HT-29 (cell line): ENCODE measurements around the gene EXOC3L4. TPM values are rescaled to one million over a fixed set of nuclear protein-coding genes. Genes with fewer than 3 reads are reported as not detected.
"Not testable (repeated sequence)": the region's sequence is repeated elsewhere in the genome, so short reads cannot be mapped to it uniquely, and the experiment has no call there.

ENCODE experiments used
- DNase-seq: peaks from one replicate; pipeline ENCODE4 v3.0.0-alpha.2; 2015; ENCODE audit warnings: low spot score
- total RNA-seq: library from RNA; depleted of rRNA; stranded (reverse); fragments of >200 nt; shearing (Covaris generic); gene quantifications from 2 replicates; pipeline ENCODE4 v1.2.3, GENCODE V29; 2014; rRNA removed

Gene EXOC3L4
- 3.9 and 6.2 TPM in 2 replicates for total RNA-seq

DNA sequence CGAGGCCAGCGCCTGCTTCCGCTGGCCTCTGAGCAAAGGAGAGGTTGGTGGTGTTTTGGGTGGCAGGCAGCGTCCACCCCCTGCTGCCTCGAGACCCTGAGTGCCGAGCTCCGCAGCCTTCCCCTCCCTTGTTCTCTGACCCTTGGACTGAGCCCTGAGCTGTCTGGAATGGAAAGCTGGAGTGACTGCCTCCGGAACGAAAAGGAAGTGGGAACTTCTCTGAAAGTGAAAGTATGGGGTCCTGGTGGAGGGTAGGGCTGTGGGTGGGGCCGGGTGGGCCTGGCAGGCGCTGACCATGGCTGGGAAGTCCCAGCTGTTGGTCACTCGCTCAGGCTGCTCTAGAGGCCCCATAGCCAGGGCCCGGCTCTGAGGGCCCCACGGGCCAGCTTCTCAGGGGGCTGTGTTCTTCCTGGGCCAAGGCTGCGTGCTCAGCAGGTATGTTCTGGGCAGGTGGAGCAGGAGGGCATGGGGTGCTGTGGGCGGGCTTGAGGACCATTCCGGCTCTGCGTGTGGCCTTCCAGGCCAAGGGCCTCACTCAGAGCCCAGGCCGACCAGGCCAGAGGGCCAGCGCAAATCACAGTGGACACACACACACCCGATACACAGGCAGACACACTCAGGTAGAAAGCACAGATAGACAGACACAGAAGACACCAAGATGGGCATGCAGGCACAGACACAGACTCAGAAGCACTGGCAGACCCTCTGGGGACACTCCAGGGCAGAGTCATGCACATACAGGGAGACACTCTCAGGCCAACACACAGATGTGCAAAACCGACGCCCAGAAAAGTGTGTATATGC lies at the start of gene EXOC3L4:
Gene EXOC3L4 (plus strand): TSS at position 320 of the 804 bp plus-strand sequence. CDS start 5,495 bp downstream, outside the sequence.
- no peak for DNase-seq

DNA sequence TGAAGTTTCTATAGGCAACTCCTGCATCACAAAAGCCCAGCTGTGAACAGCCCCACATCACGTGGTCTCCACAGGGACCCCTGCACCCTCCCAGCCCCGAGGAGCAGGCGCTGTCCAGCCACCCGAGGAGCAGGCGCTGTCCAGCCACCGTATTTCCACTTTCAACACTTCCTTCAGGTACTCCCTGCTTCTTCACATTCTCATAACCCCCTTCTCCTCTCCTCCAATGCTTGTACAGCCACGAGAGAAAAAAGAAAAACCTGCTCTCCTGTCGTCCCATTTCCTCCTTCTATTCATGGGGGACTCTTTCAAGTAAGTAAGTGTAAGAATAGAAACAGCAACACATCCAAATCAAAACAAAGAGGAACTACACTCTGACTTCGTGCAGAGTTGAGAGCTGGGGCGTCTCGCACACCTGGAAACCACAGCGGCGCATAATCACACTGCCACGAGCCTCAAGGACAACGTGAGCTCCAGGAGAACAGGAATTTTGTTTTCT lies 49.1 kb upstream of the EXOC3L4 start:
- no peak for DNase-seq

DNA sequence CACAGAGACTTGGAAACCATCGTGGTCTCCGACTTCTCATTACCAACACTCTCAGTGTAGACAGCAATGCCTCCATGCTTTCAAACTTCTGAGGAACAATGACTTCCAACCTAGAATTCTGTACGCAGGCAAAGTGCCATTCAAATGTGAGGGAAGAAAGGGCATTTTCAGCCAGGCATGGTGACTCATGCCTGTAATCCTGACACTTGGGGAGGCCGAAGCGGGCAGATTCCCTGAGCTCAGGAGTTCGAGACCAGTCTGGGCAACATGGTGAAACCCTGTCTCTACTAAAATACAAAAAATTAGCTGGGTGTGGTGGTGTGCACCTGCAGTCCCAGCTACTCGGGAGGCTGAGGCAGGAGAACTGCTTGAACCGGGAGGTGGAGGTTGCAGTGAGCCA lies 47.1 kb upstream of the EXOC3L4 start:
- DNase-seq: not testable (repeated sequence)

DNA sequence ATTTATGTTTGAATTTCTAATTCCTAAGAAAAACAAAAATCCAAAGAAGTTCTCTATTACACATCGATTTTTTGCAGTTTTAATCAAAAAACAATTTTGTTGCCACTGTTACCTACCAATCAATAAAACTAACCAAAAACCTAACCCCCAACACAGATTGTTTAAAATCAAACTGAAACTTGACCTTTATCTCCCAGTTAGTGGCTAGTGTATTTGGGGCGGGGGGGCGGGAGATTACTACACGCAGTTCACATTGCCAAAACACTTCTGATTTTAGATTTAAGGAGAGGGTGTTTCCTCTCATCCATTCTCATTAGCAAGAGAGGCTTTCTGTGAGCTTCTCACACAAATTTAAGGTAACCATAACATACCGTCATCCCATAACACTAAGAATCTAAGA lies 43.6 kb upstream of the EXOC3L4 start:
- DNase-seq: no peak

DNA sequence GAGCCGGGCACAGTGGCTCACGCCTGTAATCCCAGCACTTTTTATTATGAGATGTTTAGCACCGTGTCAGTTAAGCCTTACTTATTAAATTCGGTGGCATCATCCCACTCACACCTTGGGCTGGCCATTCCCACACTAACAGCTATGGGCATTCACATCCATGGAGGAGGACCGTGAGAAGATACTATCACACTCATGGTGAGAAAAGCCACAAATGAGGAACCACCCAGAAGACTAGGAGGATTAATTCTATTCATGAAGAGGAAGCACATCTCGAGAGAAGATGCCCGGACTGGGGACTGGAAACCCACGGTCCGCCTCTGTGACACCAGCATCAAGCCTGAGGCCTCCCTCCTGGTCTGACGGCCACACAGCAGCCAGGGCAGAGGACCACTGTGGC lies 42.1 kb upstream of the EXOC3L4 start:
- no peak for DNase-seq

DNA sequence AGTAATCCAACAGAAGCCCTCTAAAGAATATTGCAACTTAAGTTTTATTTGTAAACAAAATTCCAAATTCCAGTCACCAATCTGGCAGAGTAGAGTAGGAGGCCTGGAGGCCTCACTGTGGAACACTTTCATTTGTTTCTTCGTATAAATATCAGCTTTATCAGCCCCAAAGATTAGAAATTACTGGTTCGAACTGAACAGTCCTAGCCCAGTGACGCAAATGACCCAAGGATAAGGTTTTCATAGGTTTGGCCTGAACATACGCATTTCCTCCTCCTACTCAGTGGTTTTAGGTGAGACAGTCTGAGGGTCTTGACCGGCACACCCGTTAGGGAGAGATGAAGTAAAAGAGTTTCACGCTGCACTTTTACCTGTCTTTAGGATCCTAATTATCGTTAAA lies 38.8 kb upstream of the EXOC3L4 start:
- no peak for DNase-seq

DNA sequence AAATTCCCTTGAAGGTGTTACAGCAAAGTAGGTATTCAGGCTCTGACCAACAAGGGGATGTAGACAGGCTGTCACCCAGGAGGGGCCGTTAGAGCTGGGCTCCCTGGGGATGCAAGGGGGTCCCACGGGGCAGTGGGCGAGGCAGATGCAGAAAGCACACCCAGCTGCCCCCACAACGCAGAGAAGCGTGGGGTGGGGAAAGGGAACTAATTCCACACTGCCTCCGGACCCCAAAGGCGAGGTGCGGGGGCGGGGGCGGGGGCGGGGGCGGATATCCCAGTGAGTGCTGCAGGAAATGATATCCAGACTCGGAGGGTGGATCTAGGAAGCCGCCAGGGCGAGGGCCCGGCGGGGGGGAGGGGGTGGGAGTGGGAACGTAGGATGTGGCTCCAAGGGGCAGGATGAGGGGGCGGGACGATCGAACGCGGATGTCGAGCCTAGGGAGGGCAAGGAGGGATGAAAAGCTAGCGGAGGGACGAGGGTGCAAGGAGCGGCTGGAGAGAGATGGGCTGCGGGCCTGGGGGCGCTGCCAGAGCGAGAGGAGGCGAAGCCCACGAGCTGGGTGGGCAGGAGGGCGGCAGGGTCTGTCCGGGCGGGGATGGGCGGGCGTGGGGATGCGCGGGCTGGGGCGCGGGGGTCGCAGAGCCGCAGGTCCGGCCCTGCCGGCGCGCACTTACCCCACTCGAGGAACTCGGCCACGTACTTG lies 38.0 kb upstream of the EXOC3L4 start:
- DNase-seq: peak; percentile 28

DNA sequence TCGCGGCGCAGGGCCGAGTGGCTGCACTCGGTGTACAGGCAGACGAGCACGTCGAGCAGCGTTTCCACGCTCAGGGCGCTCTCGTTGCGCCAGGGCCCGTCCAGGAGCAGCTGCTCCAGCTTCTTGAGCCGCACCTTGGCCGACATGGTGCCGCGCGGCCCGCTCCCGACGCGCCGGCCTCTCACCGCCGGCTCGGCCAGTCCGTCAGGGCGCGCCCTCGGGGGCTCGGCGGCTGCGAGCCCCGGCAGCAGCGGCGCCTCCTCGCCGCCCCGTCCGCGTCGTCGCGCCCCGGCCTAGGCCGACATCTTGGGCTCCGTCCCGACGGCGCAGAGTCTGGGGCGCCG lies 37.5 kb upstream of the EXOC3L4 start:
- peak; percentile 16 for DNase-seq

DNA sequence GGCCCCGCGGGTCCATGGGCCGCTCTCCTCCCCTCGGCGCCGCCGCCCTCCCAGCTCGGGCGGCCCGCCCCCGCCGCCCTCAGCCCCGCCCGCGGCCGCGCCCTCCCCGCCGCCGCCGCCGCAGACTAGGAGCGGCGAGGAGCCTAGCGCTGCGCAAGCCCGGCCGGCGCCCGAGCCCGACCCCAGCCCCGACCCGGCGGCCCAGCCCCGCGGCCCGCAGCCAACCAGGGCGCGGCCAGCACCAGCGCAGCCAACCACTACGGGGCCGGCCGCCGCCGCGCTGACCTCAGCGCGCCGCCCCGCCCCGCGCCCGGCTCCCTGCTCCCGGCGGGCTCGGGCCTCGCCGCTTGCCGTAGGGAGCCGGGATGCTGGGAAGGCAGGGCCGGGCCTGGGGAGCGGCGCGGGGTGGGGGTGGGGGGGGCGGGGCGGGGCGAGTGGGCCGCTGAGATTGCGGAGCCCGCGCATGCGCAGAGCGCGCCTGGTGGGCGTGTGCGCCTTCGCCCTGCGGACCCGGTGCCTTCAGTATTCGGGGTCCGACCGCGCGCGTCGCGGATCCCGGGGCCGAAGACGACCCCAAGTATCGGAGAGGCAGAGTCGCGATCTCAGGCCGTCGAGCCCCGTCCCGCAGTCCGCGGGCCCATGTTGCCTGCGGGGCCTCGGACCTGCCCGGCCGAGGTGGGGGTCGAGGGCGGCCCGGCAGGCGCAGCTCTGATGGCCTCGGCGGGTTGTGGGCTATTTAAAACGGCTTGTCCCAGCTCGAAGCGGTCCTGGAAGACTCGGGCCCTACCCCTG lies 37.0 kb upstream of the EXOC3L4 start, which contains the start of gene CDC42BPB:
Gene CDC42BPB (minus strand): TSS at position 178 of the 792 bp plus-strand sequence. CDS start 376 bp downstream, outside the sequence.
- DNase-seq: peak; percentile 81

DNA sequence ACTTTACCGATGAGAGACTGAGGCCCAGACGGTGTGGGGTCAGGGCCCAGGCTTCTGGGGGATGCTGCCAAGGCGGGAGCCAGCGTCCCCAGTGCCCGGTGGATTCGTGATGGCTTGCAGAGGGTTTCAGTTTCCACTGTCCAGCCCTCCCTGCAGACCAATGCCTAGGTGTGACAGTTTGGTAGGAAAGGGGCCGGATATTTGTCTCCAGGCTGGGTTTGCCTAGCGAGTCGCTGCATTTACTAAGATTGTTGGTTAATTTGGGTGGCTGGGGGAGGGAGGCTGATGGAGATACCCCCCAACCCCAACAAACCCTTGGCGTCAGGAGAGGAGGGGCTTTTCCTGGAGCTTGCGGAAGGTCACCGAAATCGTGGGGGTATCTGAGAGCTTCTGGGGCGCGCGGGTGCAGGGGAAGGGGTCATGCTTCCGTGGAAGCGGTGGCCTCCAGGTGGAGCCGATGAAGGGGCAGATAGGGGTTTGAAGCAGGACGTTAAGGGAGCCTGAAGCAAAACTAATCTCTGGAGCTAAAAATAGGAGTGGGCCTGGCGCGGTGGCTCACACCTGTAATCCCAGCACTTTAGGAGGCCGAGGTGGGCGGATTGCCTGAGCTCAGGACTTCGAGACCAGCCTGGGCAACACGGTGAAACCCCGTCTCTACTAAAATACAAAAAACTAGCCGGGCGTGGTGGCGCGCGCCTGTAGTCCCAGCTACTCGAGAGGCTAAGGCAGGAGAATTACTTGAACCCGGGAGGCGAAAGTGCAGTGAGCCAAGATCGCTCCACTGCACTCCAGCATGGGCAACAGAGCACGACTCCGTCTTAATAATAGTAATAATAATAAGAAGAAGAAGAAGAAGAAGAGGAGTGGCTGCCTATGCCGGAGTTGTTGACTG lies 36.1 kb upstream of the EXOC3L4 start:
- peak; percentile 7 for DNase-seq

DNA sequence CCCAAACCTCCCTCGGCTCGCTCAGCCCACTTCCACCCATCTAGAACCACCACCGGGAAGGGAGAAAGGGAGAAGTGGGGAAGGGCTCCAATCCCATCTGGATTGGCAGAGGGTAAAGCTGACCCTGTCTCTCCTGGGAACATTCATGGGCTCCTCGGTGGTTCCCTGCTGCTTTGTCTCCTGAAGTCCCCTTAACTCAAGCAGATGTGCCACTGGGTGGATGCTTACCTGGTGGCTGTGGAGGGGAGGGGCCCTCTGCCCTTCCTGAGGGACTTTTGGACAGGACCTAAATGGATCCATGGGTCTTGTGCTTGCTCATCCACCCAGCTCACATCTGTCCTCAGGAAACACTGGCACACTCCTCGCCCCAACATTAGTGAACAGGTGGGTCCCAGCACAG lies 35.0 kb upstream of the EXOC3L4 start:
- no peak for DNase-seq

DNA sequence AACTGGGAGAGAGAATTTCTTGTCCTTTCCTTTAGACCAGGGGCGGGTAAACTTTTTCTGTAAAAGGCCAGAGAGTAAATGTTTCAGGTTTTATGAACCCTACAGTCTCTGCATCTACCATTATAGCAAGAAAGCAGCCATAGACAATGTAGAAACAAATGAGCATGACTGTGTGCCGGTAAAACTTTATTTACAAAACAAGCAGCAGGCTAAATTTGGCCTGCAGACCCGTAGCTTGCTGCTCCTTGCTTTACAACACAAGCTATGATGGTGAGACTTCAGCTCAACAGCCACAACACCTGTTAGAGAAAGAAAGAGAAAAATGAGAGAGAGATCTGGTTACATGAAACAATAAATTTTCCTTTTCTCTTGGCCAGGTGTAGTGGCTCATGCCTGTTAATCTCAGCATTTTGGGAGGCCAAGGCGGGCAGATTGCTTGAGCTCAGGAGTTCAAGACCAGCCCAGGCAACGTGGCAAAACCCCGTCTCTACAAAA lies 33.0 kb upstream of the EXOC3L4 start:
- no peak for DNase-seq

DNA sequence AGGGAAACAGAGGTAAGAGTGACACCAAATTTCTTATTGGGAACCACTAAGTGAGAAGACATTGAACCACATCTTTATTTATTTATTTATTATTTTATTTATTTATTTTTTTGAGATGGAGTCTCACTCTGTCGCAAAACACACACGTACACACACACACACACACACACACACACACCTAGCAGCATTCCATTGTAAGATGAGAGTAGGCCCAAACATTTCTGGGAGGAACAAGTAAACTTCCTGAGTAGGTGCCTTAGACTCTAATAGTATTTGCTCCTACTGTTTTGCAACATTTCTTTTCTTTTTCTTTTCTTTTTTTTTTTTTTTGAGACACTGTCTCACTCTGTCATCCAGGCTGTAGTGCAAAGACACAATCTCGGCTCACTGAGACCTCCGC lies 30.1 kb upstream of the EXOC3L4 start:
- DNase-seq: no peak

DNA sequence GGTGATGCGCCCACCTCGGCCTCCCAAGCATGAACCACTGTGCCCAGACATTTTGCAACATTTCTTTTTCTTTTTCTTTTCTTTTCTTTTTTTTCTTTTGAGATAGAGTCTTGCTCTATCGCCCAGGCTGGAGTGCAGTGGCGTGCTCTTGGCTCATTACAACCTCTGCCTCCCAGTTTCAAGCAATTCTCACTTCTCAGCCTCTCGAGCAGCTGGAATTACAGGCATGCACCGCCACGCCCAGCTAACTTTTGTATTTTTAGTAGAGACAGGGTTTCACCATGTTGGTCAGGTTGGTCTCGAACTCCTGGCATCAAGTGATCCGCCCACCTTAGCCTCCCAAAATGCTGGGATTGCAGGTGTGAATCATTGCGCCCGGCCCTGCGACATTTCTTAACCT lies 29.5 kb upstream of the EXOC3L4 start:
- no peak for DNase-seq

DNA sequence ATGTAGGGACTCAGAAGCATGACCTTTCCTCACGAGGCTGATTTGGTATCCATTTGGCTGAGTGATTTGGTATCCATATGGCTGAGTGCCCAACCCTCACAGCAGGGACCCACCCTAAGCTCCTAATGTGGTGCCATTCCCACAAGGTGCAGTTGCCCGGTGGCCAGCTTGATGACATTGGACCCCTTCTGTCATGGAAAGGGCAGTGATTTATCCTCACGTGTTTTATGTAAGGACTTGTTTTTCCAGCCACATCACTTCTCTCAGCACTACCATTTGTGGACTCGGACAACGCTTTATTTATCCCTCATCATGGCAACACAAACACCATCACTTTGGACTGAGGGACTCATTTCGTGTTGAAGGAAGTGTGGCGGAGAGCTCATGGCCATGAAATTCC lies 28.7 kb upstream of the EXOC3L4 start:
- DNase-seq: no peak

DNA sequence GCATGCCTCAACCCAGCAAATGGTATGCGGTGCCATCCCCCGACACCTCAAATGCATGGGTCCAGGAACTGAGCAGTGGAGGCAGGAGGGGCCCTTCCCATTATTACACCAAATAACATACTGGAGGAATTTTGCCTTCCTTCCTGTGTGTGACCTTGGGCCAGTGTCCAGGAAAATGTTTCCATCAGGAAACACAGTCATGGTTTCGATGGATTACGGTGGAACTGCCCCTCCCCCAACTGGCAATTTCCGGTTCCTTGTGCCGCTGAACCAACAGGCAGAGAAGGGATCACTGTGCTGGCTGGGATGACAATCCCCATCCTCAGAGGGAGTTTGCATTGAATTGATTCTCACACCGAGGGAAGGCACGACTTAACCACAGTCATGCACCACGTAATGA lies 28.1 kb upstream of the EXOC3L4 start:
- no peak for DNase-seq

DNA sequence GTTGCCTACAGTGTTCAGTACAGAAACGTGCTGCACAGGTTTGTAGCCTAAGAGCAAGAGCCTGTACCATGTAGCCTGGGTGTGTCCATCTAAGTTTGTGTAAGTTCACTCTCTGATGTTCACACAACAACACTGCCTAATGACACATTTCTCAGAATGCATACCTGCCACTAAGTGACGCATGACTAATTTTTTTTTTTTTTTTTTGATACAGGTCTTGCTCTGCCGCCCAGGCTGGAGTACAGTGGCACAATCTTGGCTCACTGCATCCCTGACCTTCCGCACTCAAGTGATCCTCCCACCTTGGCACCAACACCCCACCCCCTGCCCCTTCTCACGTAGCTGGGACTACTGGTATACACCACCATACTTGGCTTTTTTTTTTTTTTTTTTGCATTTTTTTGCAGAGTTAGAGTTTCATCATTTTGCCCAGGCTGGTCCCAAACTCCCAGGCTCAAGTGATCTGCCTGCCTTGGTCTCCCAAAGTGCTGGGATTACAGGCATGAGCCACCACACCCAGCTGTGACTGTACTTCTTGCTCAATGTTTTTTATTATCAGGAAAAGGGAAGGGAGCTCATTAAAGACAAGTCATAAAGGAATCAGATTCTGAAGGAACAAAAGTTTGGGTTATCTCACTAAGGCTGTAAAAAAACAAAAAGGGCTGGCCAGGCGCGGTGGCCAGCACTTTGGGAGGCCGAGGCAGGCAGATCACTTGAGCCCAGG lies 27.1 kb upstream of the EXOC3L4 start:
- DNase-seq: no peak

DNA sequence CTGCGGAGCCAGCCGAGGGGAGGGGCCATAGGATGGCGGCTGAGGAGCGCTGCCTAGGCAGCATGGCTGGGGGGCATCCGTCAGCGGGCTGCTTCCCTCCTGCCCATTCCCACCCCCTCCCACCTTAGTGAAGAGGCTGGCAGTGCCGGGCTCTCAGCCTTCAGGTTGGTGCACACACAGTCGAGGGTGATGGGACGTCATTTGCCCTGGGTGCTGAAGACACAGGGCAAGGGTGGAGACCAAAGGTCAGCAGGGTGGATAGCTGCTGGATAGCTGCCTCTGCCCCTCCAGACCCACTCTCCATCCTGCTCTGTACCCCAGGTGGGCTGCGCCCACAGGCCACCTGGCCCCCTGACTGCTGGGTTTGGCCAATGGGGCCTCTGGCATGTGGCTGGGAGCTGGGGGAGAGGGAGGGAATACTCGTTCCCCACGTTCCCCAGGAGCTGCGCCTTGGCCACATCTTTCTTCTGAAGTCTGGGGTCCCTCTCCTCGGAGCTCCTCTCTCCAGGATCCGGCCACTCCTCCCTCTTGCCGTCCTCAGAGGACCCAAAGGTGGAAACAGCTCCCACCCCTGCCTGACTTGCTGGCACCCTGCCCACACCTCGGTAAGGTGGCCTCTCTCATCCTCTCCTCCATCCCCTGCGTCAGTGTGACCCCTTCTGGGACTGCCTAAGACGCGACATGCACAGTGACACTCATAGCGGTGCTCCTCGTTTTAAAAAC lies 26.0 kb upstream of the EXOC3L4 start:
- no peak for DNase-seq

DNA sequence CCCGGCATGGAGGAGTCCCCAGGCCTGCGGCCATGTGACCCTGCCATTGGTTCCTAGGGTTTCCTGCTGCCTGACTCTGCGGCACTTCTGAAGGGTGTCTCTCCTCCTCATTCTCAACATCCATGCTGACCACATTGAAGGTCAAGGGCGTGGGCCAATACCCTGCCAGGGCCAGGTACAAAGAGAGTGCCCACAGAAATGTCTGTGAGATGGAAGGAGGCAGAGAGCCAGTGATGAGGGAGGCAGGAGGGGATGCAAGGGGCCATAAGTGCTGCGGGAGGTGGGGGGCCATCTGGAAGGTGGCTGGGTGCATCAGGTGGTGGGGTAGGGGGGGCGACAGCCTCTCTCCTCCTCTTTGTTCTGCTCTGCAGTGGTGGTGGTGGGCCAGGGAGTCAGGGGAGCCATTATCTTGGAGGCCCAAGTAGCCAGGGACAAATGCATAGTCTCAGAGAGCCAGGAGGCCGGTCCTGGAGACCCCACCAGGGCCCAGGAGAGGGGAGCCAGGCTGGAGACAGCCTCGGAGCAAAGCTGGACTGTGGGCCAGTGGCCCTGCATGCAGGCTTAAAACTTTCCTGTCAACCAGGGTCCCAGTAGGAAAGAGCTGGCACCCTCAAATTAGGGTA lies 24.2 kb upstream of the EXOC3L4 start:
- no peak for DNase-seq
